T-helper 17 cell (primary cell): Measurements from ENCODE around the gene VPS33B. TPM values are rescaled to one million over a fixed set of nuclear protein-coding genes. Genes with fewer than 3 reads are reported as not detected.

Experiments used
- ATAC-seq: fragments of 150-1000 bp; cut with Tn5 transposase; 2 replicates; pipeline ENCODE4 v1.10.0; 2021; ENCODE audit warnings: mild to moderate bottlenecking, moderate library complexity
- DNase-seq, 3 donors: peaks; one replicate each; pipeline versions ENCODE4 v3.0.0 to v3.0.0-alpha.2; 2020 to 2021
- H3K9me3 ChIP-seq: one replicate; pipeline ENCODE4 v1.7.0; 2013; ENCODE audit warnings: low read length, mild to moderate bottlenecking; ENCODE audit not compliant: control insufficient read depth, poor library complexity, severe bottlenecking
- H3K27ac Mint-ChIP-seq: one replicate; pipeline ENCODE4 v1.8.0; 2022; ENCODE audit warnings: mild to moderate bottlenecking, moderate library complexity, mixed read lengths
- H3K27me3 Mint-ChIP-seq: one replicate; pipeline ENCODE4 v1.8.0; 2022; ENCODE audit warnings: mixed read lengths
- H3K36me3 Mint-ChIP-seq: one replicate; pipeline ENCODE4 v1.8.0; 2022; ENCODE audit warnings: low read depth, mixed read lengths
- H3K4me1 Mint-ChIP-seq: one replicate; pipeline ENCODE4 v1.8.0; 2022; ENCODE audit warnings: mild to moderate bottlenecking, mixed read lengths
- H3K4me3 Mint-ChIP-seq: one replicate; pipeline ENCODE4 v1.8.0; 2022; ENCODE audit warnings: mild to moderate bottlenecking, moderate library complexity, mixed read lengths
- total RNA-seq, 4 donors: library from RNA in 2 of 4; stranded (reverse) in 2 of 4; gene quantifications; one replicate each; pipeline ENCODE4 v1.2.3 and lab custom pipeline; 2022 to 2026

The VPS33B gene
- total RNA-seq (10 to 100 TPM; 19.2 to 23.6 TPM), total RNA-seq (lab: John Stamatoyannopoulos, UW) (3.8 to 8.0 reads per million in 2 donors)

GRCh38 chr15:91022075-91022831, at the start of gene VPS33B:
Gene VPS33B, minus strand, starts transcription at chr15:91022594. Its CDS starts 345 bp downstream, at chr15:91022249.
- Mint-ChIP-seq H3K27ac (peak within 1 kb of the TSS; percentile 94), H3K36me3 (no peaks in the 10 kb centered on the region), H3K27me3 (no peaks in the 10 kb centered on the region), H3K4me3 (peak within 1 kb of the TSS; percentile 96), H3K4me1 (peaks cover 36% of the 10 kb centered on the region)
- ATAC-seq = peak; percentile 89
- peak; percentile 50 to 70 (median 61) for DNase-seq
- H3K9me3 ChIP-seq = no peaks in the 10 kb centered on the region

GRCh38 chr15:91072161-91072560, 49.8 kb upstream of the VPS33B start:
- H3K27ac Mint-ChIP-seq = no peak overlapping the region
- ATAC-seq = no peak
- no peak overlapping the region for H3K4me3 Mint-ChIP-seq
- DNase-seq = no peak
- no peaks in the 10 kb centered on the region for H3K4me1 Mint-ChIP-seq
- peaks cover 3% of the 10 kb centered on the region for H3K36me3 Mint-ChIP-seq
- peaks cover 48% of the 10 kb centered on the region for H3K27me3 Mint-ChIP-seq
- H3K9me3 ChIP-seq = no peaks in the 10 kb centered on the region

DNA sequence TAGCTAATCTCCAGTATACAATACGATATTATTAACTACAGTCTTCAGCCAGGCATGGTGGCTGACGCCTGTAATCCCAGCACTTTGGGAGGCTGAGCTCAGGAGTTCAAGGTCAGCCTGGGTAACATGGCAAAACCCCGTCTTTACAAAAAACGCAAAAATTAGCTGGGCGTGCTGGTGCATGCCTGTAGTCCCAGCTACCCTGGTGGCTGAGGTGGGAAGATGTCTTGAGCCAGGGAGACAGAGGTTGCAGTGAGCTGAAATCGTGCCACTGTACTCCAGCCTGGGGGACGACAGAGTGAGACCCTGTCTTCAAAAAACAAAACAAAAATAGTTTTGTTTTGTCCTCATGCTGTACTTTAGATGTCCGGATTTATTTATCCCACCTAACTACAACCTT, 48.5 kb upstream of the VPS33B start:
- Mint-ChIP-seq H3K27me3 (peaks cover 60% of the 10 kb centered on the region), H3K4me1 (no peaks in the 10 kb centered on the region), H3K4me3 (no peak overlapping the region), H3K27ac (no peak overlapping the region), H3K36me3 (peaks cover 3% of the 10 kb centered on the region)
- DNase-seq (no peak), ATAC-seq (no peak)
- H3K9me3 ChIP-seq = no peaks in the 10 kb centered on the region

GRCh38 chr15:91068966-91069365, 46.6 kb upstream of the VPS33B start:
- peaks cover 60% of the 10 kb centered on the region for H3K27me3 Mint-ChIP-seq
- no peak overlapping the region for H3K4me3 Mint-ChIP-seq
- peaks cover 3% of the 10 kb centered on the region for H3K36me3 Mint-ChIP-seq
- ATAC-seq = no peak
- DNase-seq = no peak
- H3K4me1 Mint-ChIP-seq = no peaks in the 10 kb centered on the region
- no peaks in the 10 kb centered on the region for H3K9me3 ChIP-seq
- H3K27ac Mint-ChIP-seq = no peak overlapping the region

- DNase-seq (no peak), ATAC-seq (no peak)
- no peaks in the 10 kb centered on the region for H3K9me3 ChIP-seq
- H3K36me3 Mint-ChIP-seq = peaks cover 3% of the 10 kb centered on the region
- H3K4me1 Mint-ChIP-seq = no peaks in the 10 kb centered on the region
- H3K27ac Mint-ChIP-seq = no peak overlapping the region
- peaks cover 60% of the 10 kb centered on the region for H3K27me3 Mint-ChIP-seq
- no peak overlapping the region for H3K4me3 Mint-ChIP-seq
These were observed 46.0 kb upstream of the VPS33B start for GRCh38 chr15:91068436-91068835.

DNA sequence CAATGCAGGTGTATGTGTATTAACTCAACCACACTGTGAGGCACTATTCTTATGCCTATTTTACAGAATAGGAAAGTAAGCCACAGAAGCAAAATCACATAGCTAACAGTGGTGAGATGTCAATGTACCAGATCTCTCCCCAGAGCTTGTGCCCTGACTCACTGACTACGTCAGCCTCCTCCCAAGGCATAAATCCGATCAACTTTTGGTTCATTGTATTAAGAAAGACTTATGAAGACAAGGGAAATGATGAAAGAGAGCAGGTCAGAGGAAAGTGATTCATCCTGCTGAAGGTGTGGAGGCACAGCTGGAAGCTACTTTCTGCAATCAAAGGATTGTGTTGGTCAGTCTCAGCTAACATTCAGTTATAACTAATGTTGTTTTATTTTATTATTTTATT, 44.6 kb upstream of the VPS33B start:
- DNase-seq = no peak
- H3K27me3 Mint-ChIP-seq = peaks cover 55% of the 10 kb centered on the region

GRCh38 chr15:91065505-91065904, 43.1 kb upstream of the VPS33B start:
- ATAC-seq = no peak
- H3K9me3 ChIP-seq = no peaks in the 10 kb centered on the region
- Mint-ChIP-seq H3K36me3 (peaks cover 3% of the 10 kb centered on the region), H3K4me1 (no peaks in the 10 kb centered on the region), H3K4me3 (no peak overlapping the region), H3K27me3 (peaks cover 49% of the 10 kb centered on the region), H3K27ac (no peak overlapping the region)
- no peak for DNase-seq

More for the DNA sequence above, 44.6 kb upstream of the VPS33B start:
- no peak for ATAC-seq
- Mint-ChIP-seq H3K36me3 (peaks cover 3% of the 10 kb centered on the region), H3K4me3 (no peak overlapping the region), H3K27ac (no peak overlapping the region), H3K4me1 (no peaks in the 10 kb centered on the region)
- H3K9me3 ChIP-seq = no peaks in the 10 kb centered on the region

GRCh38 chr15:91061997-91062396, 39.6 kb upstream of the VPS33B start:
- Mint-ChIP-seq H3K4me3 (no peak overlapping the region), H3K4me1 (no peaks in the 10 kb centered on the region), H3K36me3 (peaks cover 2% of the 10 kb centered on the region), H3K27ac (no peak overlapping the region), H3K27me3 (peaks cover 54% of the 10 kb centered on the region)
- ATAC-seq (no peak), DNase-seq (no peak)
- H3K9me3 ChIP-seq = no peaks in the 10 kb centered on the region

DNA sequence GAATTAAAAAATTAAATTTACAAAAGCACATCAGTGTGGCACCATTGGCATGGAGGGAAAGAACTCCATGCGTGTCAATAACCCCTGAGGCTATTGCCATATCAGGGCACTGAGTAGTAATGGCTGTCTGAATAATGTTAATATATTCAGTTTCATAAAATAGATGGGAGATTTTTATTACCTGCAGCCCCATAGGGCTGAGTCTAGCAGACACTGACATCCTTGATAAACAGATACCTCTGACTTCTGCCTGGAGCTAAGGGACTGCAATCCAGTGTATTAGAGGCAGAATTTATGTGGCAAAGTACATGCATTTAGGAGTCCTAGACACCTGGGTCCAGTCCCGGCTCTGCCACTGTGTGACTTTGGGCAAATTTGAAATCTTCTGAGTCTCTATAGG, 38.8 kb upstream of the VPS33B start:
- Mint-ChIP-seq H3K4me1 (no peaks in the 10 kb centered on the region), H3K4me3 (no peak overlapping the region), H3K27me3 (peaks cover 54% of the 10 kb centered on the region), H3K27ac (no peak overlapping the region), H3K36me3 (peaks cover 2% of the 10 kb centered on the region)
- DNase-seq = no peak
- no peak for ATAC-seq
- no peaks in the 10 kb centered on the region for H3K9me3 ChIP-seq

GRCh38 chr15:91055548-91056331, 33.3 kb upstream of the VPS33B start:
- no peak overlapping the region for H3K4me3 Mint-ChIP-seq
- H3K4me1 Mint-ChIP-seq = peaks cover 5% of the 10 kb centered on the region
- peaks cover 6% of the 10 kb centered on the region for H3K36me3 Mint-ChIP-seq
- ATAC-seq (peak; percentile 41), DNase-seq (no peak)
- H3K27ac Mint-ChIP-seq = no peak overlapping the region
- H3K27me3 Mint-ChIP-seq = peaks cover 86% of the 10 kb centered on the region
- H3K9me3 ChIP-seq = no peaks in the 10 kb centered on the region

DNA sequence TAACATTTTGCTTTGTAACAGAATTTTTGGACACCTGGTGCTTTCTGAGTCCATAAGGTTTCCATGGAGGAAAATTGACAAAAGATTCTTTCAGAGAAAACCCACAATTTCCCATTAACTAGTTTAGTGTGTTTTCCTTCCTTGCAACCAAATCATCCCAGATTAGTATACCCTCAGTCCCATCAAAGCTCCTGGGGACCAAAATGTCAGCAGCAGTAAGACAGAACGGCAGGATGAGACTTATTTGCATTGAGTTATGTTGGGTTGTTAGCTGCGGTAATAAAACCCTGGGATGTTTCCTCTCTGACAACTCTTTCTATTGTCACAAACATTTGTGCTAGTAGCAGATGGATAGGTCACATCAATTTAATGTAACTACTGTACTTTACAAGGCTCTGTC, 32.4 kb upstream of the VPS33B start:
- ATAC-seq (no peak), DNase-seq (no peak)
- H3K9me3 ChIP-seq = no peaks in the 10 kb centered on the region
- no peak overlapping the region for H3K4me3 Mint-ChIP-seq
- H3K4me1 Mint-ChIP-seq = peaks cover 6% of the 10 kb centered on the region
- peaks cover 6% of the 10 kb centered on the region for H3K36me3 Mint-ChIP-seq
- H3K27me3 Mint-ChIP-seq = peaks cover 79% of the 10 kb centered on the region
- no peak overlapping the region for H3K27ac Mint-ChIP-seq

GRCh38 chr15:91051248-91051647, 28.9 kb upstream of the VPS33B start:
- peaks cover 4% of the 10 kb centered on the region for H3K36me3 Mint-ChIP-seq
- peaks cover 19% of the 10 kb centered on the region for H3K4me1 Mint-ChIP-seq
- no peak for DNase-seq
- no peak overlapping the region for H3K4me3 Mint-ChIP-seq
- no peak for ATAC-seq
- no peaks in the 10 kb centered on the region for H3K9me3 ChIP-seq
- peaks cover 45% of the 10 kb centered on the region for H3K27me3 Mint-ChIP-seq
- H3K27ac Mint-ChIP-seq = no peak overlapping the region

GRCh38 chr15:91050128-91050455, 27.7 kb upstream of the VPS33B start:
- Mint-ChIP-seq H3K27me3 (peaks cover 34% of the 10 kb centered on the region), H3K36me3 (peaks cover 4% of the 10 kb centered on the region), H3K4me1 (peaks cover 16% of the 10 kb centered on the region), H3K4me3 (no peak overlapping the region), H3K27ac (no peak overlapping the region)
- DNase-seq (no peak), ATAC-seq (peak; percentile 27)
- H3K9me3 ChIP-seq = no peaks in the 10 kb centered on the region
